LoVo (cell line): ENCODE data around the gene NR4A1.

Source experiments
- DNase-seq: peaks from one replicate; pipeline ENCODE4 v3.0.0-alpha.2; 2016; ENCODE audit warnings: low spot score

Gene NR4A1

GRCh38 chr12:52079576-52080402 is 28.5 kb downstream of the NR4A1 start, which contains the start of gene SMIM41:
Gene SMIM41 (plus strand): TSS chr12:52079704. CDS start chr12:52079780, 76 bp downstream.
- no peak for DNase-seq

GRCh38 chr12:52080403-52081251 is 29.4 kb downstream of the NR4A1 start:
- no peak for DNase-seq

GRCh38 chr12:52081263-52081733 is 30.1 kb downstream of the NR4A1 start:
- no peak for DNase-seq

GRCh38 chr12:52082026-52082668 is 30.9 kb downstream of the NR4A1 start:
- no peak for DNase-seq

GRCh38 chr12:52082669-52082987 is 31.4 kb downstream of the NR4A1 start:
- no peak for DNase-seq

- peak; percentile 52 for DNase-seq
Observed at GRCh38 chr12:52082988-52083637, 31.9 kb downstream of the NR4A1 start.

GRCh38 chr12:52083638-52083996 is 32.4 kb downstream of the NR4A1 start:
- DNase-seq, result no peak

GRCh38 chr12:52084491-52085231 is 33.4 kb downstream of the NR4A1 start:
- no peak for DNase-seq

GRCh38 chr12:52085682-52086180 is 34.5 kb downstream of the NR4A1 start:
- DNase-seq, result no peak

GRCh38 chr12:52086366-52086765 is 35.1 kb downstream of the NR4A1 start:
- DNase-seq, result no peak

GRCh38 chr12:52086944-52087835 is 35.9 kb downstream of the NR4A1 start:
- DNase-seq, result no peak

- no peak for DNase-seq
Observed at GRCh38 chr12:52087961-52088820, 36.9 kb downstream of the NR4A1 start.

- no peak for DNase-seq
Observed at GRCh38 chr12:52089491-52089890, 38.2 kb downstream of the NR4A1 start.

- no peak for DNase-seq
Observed at GRCh38 chr12:52090291-52090690, 39.0 kb downstream of the NR4A1 start.

GRCh38 chr12:52091061-52091460 is 39.8 kb downstream of the NR4A1 start:
- no peak for DNase-seq

GRCh38 chr12:52091869-52092268 is 40.6 kb downstream of the NR4A1 start:
- no peak for DNase-seq

- no peak for DNase-seq
Observed at GRCh38 chr12:52093346-52093745, 42.1 kb downstream of the NR4A1 start.

GRCh38 chr12:52096332-52097044 is 45.2 kb downstream of the NR4A1 start:
- no peak for DNase-seq
